H9 (cell line): ENCODE data around the gene LAMA3. TPM values are rescaled to one million over a fixed set of nuclear protein-coding genes. Genes with fewer than 3 reads are reported as not detected.

Experiments used
- DNase-seq: peaks from one replicate; pipeline ENCODE4 v3.0.0-alpha.2; 2017
- H2AFZ ChIP-seq: one replicate; pipeline ENCODE4 v1.6.1; 2013; ENCODE audit warnings: mild to moderate bottlenecking, low read length, control low read depth, moderate library complexity
- H2AK5ac ChIP-seq: 2 replicates; pipeline ENCODE4 v1.6.1; 2013; ENCODE audit warnings: low read length, control low read depth, mixed read lengths; ENCODE audit not compliant: insufficient read length
- H2BK120ac ChIP-seq: one replicate; pipeline ENCODE4 v1.6.1; 2013; ENCODE audit warnings: low read depth, mild to moderate bottlenecking, low read length, control low read depth, inconsistent platforms; ENCODE audit not compliant: poor library complexity, severe bottlenecking
- H2BK12ac ChIP-seq: 2 replicates; pipeline ENCODE4 v1.6.1; 2013; ENCODE audit warnings: low read length, control low read depth, mixed read lengths, low read depth; ENCODE audit not compliant: insufficient read length
- H2BK15ac ChIP-seq: 2 replicates; pipeline ENCODE4 v1.6.1; 2013; ENCODE audit warnings: low read depth, low read length, control low read depth
- H2BK20ac ChIP-seq: one replicate; pipeline ENCODE4 v1.6.1; 2013; ENCODE audit warnings: low read depth, mild to moderate bottlenecking, low read length, control low read depth, inconsistent platforms; ENCODE audit not compliant: poor library complexity, severe bottlenecking
- H2BK5ac ChIP-seq: 2 replicates; pipeline ENCODE4 v1.6.1; 2013; ENCODE audit warnings: low read length, control low read depth, mixed read lengths; ENCODE audit not compliant: insufficient read length
- H3K14ac ChIP-seq: 2 replicates; pipeline ENCODE4 v1.6.1; 2013; ENCODE audit warnings: low read length, control low read depth; ENCODE audit not compliant: insufficient read depth
- H3K18ac ChIP-seq: 2 replicates; pipeline ENCODE4 v1.6.1; 2013; ENCODE audit warnings: low read depth, mild to moderate bottlenecking, mixed read lengths, low read length, control low read depth; ENCODE audit not compliant: insufficient read length
- H3K23ac ChIP-seq: 2 replicates; pipeline ENCODE4 v1.6.1; 2013; ENCODE audit warnings: low read length, control low read depth, mixed read lengths, low read depth; ENCODE audit not compliant: insufficient read length
- H3K23me2 ChIP-seq: 2 replicates; pipeline ENCODE4 v1.6.1; 2013; ENCODE audit warnings: low read depth, mild to moderate bottlenecking, mixed read lengths, low read length, control low read depth; ENCODE audit not compliant: insufficient read length, poor library complexity, severe bottlenecking
- H3K27ac ChIP-seq: 2 replicates; pipeline ENCODE4 v1.5.1; 2013; ENCODE audit warnings: low read length, control low read depth, mixed read lengths, low read depth; ENCODE audit not compliant: insufficient read length
- H3K27me3 ChIP-seq: 2 replicates; pipeline ENCODE4 v1.6.1; 2013; ENCODE audit warnings: low read length, control low read depth, inconsistent platforms; ENCODE audit not compliant: insufficient read depth
- H3K4ac ChIP-seq: 2 replicates; pipeline ENCODE4 v1.6.1; 2013; ENCODE audit warnings: low read depth, mild to moderate bottlenecking, control low read depth, inconsistent platforms, low read length, moderate library complexity
- H3K4me1 ChIP-seq: 2 replicates; pipeline ENCODE4 v1.6.1; 2013; ENCODE audit warnings: low read length, control low read depth, inconsistent platforms; ENCODE audit not compliant: insufficient read depth
- H3K4me2 ChIP-seq: 2 replicates; pipeline ENCODE4 v1.6.1; 2013; ENCODE audit warnings: low read length, control low read depth, mixed read lengths; ENCODE audit not compliant: insufficient read length, insufficient read depth
- H3K56ac ChIP-seq: 2 replicates; pipeline ENCODE4 v1.6.1; 2013; ENCODE audit warnings: low read depth, mild to moderate bottlenecking, mixed read lengths, low read length, control low read depth; ENCODE audit not compliant: insufficient read length
- H3K79me1 ChIP-seq: 2 replicates; pipeline ENCODE4 v1.6.1; 2013; ENCODE audit warnings: low read depth, mild to moderate bottlenecking, moderate library complexity, low read length, control low read depth, inconsistent platforms; ENCODE audit not compliant: insufficient read depth, poor library complexity, severe bottlenecking
- H3K79me2 ChIP-seq: 2 replicates; pipeline ENCODE4 v1.6.1; 2013; ENCODE audit warnings: low read length, control low read depth, inconsistent platforms; ENCODE audit not compliant: insufficient read depth
- H3K9ac ChIP-seq: 2 replicates; pipeline ENCODE4 v1.6.1; 2013; ENCODE audit warnings: low read length, control low read depth, mixed read lengths; ENCODE audit not compliant: insufficient read length; ENCODE audit errors: extremely low read depth
- H3K9me3 ChIP-seq: one replicate; pipeline ENCODE4 v1.6.1; 2013; ENCODE audit warnings: low read depth, low read length, inconsistent platforms; ENCODE audit not compliant: control insufficient read depth
- H3T11ph ChIP-seq: one replicate; pipeline ENCODE4 v1.6.1; 2013; ENCODE audit warnings: mild to moderate bottlenecking, low read length, control low read depth, inconsistent platforms
- H4K20me1 ChIP-seq: one replicate; pipeline ENCODE4 v1.6.1; 2013; ENCODE audit not compliant: control insufficient read depth, insufficient read length, insufficient read depth
- H4K5ac ChIP-seq: 2 replicates; pipeline ENCODE4 v1.6.1; 2013; ENCODE audit warnings: low read depth, mild to moderate bottlenecking, mixed read lengths, low read length, control low read depth; ENCODE audit not compliant: insufficient read length
- H4K8ac ChIP-seq: replicated peaks from 2 replicates; pipeline ENCODE4 v1.6.1; 2013; ENCODE audit warnings: low read length, control low read depth, mixed read lengths, low read depth; ENCODE audit not compliant: insufficient read length
- H4K91ac ChIP-seq: 2 replicates; pipeline ENCODE4 v1.6.1; 2013; ENCODE audit warnings: low read depth, mild to moderate bottlenecking, moderate library complexity, mixed read lengths, low read length, control low read depth; ENCODE audit not compliant: insufficient read length
- H3K27ac Mint-ChIP-seq, 3 experiments: 2 replicates in 2 of 3; 3 replicates in 1 of 3; pipeline ENCODE4 v1.8.0; 2020 to 2021; ENCODE audit warnings: mixed read lengths in 3 of 3, mild to moderate bottlenecking in 1 of 3, moderate library complexity in 1 of 3
- H3K27me3 Mint-ChIP-seq: 2 replicates; pipeline ENCODE4 v1.8.0; 2021; ENCODE audit warnings: low read depth, mild to moderate bottlenecking, moderate library complexity, mixed read lengths
- H3K36me3 Mint-ChIP-seq, 3 experiments: 2 replicates in 2 of 3; 3 replicates in 1 of 3; pipeline ENCODE4 v1.8.0; 2020 to 2021; ENCODE audit warnings: low read depth in 3 of 3, mixed read lengths in 3 of 3; ENCODE audit not compliant: insufficient read depth in 1 of 3
- H3K4me1 Mint-ChIP-seq, 2 experiments: 2 replicates each; pipeline ENCODE4 v1.8.0; 2020; ENCODE audit warnings: mixed read lengths in 2 of 2
- H3K4me3 Mint-ChIP-seq, 2 experiments: 2 replicates in 1 of 2; 3 replicates in 1 of 2; pipeline ENCODE4 v1.8.0; 2020 to 2021; ENCODE audit warnings: mild to moderate bottlenecking in 2 of 2, mixed read lengths in 2 of 2, moderate library complexity in 1 of 2
- H3K9me3 Mint-ChIP-seq, 2 experiments: 2 replicates in 1 of 2; 3 replicates in 1 of 2; pipeline ENCODE4 v1.8.0; 2020; ENCODE audit warnings: mild to moderate bottlenecking in 2 of 2, mixed read lengths in 2 of 2, moderate library complexity in 1 of 2
- WGBS: extraction: QIAGEN DNeasy Blood & Tissue Kit; methylation state at CpG from one replicate; pipeline ENCODE4 v1.1.7; 2013; ENCODE audit warnings: missing lambda C conversion rate, low lambda C conversion rate, mixed read lengths; ENCODE audit not compliant: insufficient read length; ENCODE audit errors: extremely low coverage; 5-methylcytosine and 5-hydroxymethylcytosine counted together
- total RNA-seq: library from RNA; stranded (reverse); gene quantifications from 2 replicates; pipeline ENCODE4 v1.2.1, GENCODE V29; 2021
- TF ChIP-seq, protein P1 (sequence below): fragments of 200-600 bp; sonication (generic); conservative IDR thresholded peaks from 3 replicates; pipeline ENCODE4 v1.8.0; 2021; ENCODE audit warnings: antibody characterized with exemption, mild to moderate bottlenecking

The LAMA3 gene
- total RNA-seq, 1 experiment from 2014 or later, result 0.33 TPM

- H3K4me1 ChIP-seq, result no peaks in the 10 kb centered on the region; the same call in 1 of the 2 replicates
- no peak overlapping the region for H2AK5ac ChIP-seq
- no peaks in the 10 kb centered on the region for H3K79me1 ChIP-seq
- no peaks in the 10 kb centered on the region for H3K23me2 ChIP-seq
- no peak overlapping the region for H3K18ac ChIP-seq
- Mint-ChIP-seq H3K27me3 (no peaks in the 10 kb centered on the region; the same call in 1 of the 2 replicates), H3K27ac (no peak overlapping the region; a peak in 1 of 7 replicates), H3K4me3 (no peak overlapping the region), H3K9me3 (no peaks in the 10 kb centered on the region), H3K4me1 (peaks cover 17 to 28% of the 10 kb centered on the region in 2 experiments), H3K36me3 (no peaks in the 10 kb centered on the region; a peak in 1 of 7 replicates)
- H3K4me2 ChIP-seq, result no peak overlapping the region
- no peak overlapping the region for H3K14ac ChIP-seq
- WGBS, result no CpG with 5 or more reads among the region's 3 CpGs
- no peaks in the 10 kb centered on the region for H4K20me1 ChIP-seq
- no peak overlapping the region for H2BK120ac ChIP-seq
- H2BK20ac ChIP-seq, result no peak overlapping the region
- no peaks in the 10 kb centered on the region for H3K79me2 ChIP-seq
- no peak overlapping the region for H2BK15ac ChIP-seq
- no peak overlapping the region for H3K9ac ChIP-seq
- H4K91ac ChIP-seq, result no peak overlapping the region
- H2BK5ac ChIP-seq, result no peak overlapping the region
- no peak overlapping the region for H4K8ac ChIP-seq
- no peak overlapping the region for H3T11ph ChIP-seq
- no peak overlapping the region for H3K56ac ChIP-seq
- H3K9me3 ChIP-seq, result no peaks in the 10 kb centered on the region
- no peak for DNase-seq
- H4K5ac ChIP-seq, result no peak overlapping the region
- no peaks in the 10 kb centered on the region for H3K27me3 ChIP-seq
- H3K23ac ChIP-seq, result no peak overlapping the region
- TF ChIP-seq, protein P1, sequence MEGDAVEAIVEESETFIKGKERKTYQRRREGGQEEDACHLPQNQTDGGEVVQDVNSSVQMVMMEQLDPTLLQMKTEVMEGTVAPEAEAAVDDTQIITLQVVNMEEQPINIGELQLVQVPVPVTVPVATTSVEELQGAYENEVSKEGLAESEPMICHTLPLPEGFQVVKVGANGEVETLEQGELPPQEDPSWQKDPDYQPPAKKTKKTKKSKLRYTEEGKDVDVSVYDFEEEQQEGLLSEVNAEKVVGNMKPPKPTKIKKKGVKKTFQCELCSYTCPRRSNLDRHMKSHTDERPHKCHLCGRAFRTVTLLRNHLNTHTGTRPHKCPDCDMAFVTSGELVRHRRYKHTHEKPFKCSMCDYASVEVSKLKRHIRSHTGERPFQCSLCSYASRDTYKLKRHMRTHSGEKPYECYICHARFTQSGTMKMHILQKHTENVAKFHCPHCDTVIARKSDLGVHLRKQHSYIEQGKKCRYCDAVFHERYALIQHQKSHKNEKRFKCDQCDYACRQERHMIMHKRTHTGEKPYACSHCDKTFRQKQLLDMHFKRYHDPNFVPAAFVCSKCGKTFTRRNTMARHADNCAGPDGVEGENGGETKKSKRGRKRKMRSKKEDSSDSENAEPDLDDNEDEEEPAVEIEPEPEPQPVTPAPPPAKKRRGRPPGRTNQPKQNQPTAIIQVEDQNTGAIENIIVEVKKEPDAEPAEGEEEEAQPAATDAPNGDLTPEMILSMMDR, result no peak
- no peak overlapping the region for H3K27ac ChIP-seq
- H3K4ac ChIP-seq, result no peak overlapping the region
- no peak overlapping the region for H2AFZ ChIP-seq
- no peak overlapping the region for H2BK12ac ChIP-seq
These were observed 40.8 kb upstream of the LAMA3 start for GRCh38 chr18:23648456-23648855.
